OCI-LY1 (cell line): Measurements from ENCODE around the gene CD302.

Experiments
- CTCF ChIP-seq: fragments of 200-600 bp; sonication (generic), shearing (Covaris generic); IDR thresholded peaks from 2 replicates; pipeline ENCODE4 v1.5.1; 2017; ENCODE audit warnings: mild to moderate bottlenecking, antibody characterized with exemption, low read length, moderate library complexity, mixed read lengths
- EZH2 ChIP-seq: fragments of 200-600 bp; sonication (generic), shearing (Covaris generic); IDR thresholded peaks from 2 replicates; pipeline ENCODE4 v1.8.0; 2017; ENCODE audit warnings: borderline replicate concordance, mixed run types, mild to moderate bottlenecking, antibody characterized with exemption, low read length, moderate library complexity, mixed read lengths

DNA sequence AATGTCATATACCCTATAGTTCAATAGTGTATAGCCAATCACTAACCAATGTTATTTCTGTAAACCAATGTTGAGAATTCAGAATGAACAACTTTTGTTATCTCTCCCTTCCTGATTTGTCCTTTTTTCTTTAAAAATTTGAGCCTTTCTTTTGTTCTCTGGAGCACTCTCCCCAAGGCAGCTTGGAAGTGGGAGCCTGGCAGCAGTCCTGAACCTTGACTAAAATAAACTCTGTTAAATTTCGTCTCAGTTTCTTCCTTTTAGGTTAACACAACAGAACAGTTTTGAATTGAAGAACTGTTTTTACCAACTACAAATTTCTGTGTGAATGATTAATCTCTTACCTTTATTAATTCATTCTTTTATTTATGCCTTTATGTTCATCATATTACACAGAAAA is 35.9 kb downstream of the CD302 start:
- TF ChIP-seq CTCF (no peak), EZH2 (no peak)
